NOMO-1 treated with DMSO at 0.1 percent for 48 hours (cell line): Measurements from ENCODE around the gene H2BK1.

ENCODE experiments used
- DNase-seq: peaks from one replicate; lab custom pipeline; 2025; ENCODE audit not compliant: unreplicated experiment; lab: John Stamatoyannopoulos, UW

The H2BK1 gene

DNA sequence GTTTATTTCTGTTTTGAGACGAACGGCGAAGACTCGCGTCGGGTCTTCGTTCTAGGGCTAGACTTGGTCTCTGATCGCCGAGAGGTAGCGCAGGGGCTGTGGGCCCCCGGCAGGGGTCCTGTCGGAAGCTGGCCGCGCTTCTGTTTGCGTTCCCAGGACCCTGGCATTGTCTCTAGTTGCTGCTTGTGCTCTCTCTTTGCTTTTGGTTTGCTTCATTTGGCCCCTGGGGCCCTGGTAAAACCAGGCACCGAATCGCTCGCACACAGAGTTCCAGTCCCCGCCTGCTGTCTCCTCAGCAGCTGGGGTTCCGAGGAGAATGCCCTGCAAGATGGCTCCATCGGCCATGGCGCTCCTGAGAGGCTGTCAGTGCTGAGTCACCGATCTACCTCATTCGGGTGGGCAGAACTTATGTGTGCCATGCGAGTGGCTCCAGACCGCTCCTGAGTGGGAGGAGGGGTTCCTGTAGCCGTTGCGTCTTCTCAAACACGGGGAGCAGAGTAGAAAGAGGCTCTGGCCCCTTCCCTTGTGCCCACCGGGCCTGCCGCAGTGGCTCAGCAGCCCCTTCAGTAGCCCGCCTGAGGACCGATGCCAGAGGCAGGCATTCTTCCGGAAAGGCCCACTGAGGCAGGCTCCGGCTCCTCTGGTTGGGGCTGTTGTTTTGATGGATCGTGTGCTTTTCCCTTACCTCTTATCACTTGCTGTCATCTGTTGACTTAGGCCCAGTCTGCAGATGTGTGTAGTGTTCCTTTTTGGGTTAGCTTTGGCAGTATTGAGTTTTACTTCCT is 22.8 kb upstream of the H2BK1 start:
- peak; percentile 33 for DNase-seq

DNA sequence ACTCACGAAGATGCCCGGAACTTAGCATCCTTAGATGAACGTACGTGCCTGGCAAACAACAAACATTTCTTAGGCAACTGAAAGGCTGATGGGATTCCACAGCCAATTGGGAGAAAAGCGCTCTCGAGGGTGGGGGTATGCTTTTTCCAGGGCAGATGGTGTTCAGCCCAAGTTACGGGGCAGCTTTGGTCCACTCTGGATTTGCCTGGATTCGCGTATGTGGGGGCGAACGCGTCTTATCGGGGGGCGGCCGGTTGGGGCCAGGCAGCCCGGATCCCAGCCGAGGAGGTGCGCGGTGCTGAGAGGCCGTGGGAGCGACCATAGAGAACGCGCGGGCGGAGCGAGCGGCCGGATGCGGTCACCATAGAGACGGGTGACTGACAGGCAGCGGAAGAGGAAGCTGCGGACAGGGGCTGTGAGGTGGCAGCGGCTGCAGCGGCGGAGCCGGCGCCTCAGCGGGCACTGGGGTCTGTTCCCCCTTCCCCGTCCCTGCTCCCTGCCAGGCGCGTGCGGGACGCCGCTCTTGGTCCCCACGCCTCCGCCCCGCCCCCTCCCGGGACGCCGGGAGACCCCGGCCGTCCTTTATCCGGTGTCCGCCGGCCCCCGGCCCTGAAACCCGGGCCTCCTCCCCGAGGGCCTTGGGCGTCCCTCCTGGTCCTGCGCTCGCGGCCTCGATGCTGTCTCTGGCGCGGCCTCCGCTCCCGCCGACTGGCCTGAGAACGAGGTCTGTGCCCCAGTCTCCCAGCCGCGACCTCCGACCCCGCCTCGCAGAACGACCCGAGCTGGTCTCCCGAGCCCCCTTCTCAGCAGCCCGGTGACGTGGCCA is 22.0 kb upstream of the H2BK1 start, which contains the start of gene CHPF2:
CHPF2 (plus strand) TSS at position 393 of the 826 bp plus-strand sequence. CDS start 1,529 bp downstream, outside the sequence.
- peak; percentile 74 for DNase-seq

DNA sequence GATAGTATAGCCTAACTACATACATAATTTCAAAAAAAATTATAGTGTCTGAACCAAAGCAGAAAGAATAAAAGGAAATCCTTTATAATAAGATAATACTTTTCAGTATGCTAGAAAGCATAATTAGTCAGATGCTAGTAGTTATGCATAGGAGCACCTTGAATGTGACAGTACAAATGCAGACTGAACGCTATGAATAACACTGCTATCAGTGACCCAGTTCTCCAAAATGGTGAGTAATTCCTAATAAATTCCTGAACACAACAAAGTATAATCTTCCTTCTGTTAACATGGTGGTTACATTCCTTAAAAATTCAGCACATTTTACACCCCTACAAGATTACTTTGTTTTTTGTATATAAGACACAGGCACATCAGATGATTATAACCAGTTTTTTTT is 20.8 kb upstream of the H2BK1 start:
- DNase-seq = no peak

DNA sequence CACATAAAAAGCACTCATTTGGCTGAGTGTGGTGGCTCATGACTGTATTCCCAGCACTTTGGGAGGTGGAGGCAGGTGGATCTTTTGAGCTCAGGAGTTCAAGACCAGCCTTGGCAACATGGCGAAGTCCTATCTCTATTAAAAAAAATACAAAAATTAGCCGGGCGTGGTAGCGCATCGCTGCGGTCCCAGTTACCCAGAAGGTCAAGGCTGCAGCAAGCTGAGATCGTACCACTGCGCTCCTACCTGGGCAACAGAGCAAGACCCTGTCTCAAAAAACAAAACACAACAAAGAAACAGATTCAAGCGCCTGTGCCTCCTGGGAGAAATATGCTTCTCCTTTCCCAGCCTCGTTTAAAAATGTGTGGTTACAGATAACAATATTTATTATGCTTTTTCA is 19.0 kb upstream of the H2BK1 start:
- DNase-seq = no peak

DNA sequence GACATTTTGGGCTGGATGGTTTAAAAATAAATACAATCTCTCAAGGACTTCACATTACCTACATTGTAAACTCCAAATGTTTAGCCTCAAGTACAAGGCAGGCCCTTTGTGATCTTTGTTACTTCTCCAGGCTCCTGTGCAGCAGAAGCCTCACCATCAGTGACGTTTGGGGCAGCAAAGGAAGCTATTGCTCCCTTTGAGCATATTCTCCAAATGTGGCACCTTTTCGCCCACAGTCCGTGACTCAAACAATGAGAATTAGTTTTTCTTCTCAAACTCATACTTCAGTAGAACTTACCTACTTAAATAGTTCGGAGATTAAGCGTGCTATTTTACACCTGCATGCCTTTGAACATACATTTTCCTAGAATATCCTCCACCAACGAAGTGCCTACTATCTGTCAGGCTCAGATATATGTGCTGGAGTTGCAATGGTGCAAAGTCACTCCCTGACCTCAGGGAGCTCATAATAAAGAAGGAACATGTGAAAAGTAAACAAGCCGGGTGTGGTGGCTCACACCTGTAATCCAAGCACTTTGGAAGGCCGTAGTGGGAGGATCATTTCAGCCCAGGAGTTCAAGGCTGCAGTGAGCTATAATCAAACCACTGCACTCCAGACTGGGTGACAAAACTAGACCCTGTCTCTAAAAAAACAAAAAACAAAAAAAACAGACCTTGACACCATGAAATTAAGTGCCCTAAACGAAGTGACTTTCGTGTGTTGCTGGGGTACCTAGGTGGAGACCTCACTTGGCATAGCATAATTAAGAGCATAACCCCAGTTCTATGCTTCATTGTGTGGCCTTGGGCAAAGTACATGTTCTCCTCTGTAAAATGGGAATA is 18.0 kb upstream of the H2BK1 start:
- DNase-seq = no peak

DNA sequence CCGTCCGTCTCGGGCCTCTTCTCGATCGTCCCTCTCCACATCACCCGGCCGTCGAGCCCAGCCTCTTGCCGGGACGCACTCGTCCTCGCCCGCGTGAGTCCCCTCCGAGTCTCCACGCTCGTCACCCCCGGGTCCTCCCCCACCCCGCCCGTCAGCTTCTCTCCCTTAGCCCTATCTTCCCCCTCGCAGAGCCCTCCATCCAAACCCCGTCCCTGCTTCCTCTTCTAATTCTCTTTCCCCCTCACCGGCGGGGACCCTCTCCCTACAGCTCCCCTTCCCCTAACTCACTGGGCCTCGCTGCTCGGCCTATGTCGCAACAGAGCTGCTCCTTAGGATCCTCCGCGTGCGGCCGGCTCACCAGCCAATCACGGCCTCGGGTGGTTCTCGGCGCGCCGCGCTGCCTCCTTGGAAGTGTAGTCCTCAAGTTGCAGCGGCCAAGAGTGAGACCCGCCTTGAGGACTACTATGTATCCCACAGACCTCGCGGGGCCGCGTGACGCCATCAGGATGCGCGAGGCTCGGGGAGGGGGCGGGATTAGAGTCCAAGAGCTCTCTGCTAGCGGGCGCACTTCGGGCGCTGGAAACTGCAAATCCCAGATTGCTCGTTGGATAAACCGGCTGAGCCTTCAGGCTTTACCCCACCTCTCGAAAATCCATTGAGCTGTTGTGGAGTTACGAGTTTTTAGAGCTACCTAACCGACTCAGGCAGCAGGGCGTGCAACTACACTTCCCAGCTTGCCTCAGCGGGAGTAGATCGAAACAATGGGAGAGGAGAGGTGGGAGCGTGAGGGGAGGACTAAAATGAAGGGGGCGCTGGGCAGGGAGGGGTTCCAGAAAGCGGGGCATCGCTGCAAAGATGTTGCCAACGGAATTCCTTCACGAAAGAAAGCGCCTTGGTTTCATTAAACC is 16.8 kb upstream of the H2BK1 start, which contains the start of gene ABCF2:
ABCF2 (minus strand) TSS at position 331 of the 908 bp plus-strand sequence. CDS start 747 bp downstream, outside the sequence.
- peak; percentile 74 for DNase-seq

DNA sequence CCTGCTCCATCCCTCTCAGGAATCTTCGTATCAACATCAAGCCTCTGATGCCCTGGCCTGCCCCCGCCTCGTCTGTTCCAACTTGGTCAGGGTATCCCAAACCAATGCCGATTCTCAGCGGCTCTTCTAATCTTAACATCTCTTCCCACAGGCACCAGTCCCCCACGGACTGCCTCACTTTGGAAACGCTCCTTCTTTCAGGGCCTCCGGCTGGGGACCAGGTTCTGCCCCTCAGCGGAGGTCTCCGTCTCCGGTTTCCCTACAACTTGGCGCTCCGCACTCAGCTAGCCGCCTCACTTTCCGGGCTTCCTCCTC is 16.2 kb upstream of the H2BK1 start:
- no peak for DNase-seq

DNA sequence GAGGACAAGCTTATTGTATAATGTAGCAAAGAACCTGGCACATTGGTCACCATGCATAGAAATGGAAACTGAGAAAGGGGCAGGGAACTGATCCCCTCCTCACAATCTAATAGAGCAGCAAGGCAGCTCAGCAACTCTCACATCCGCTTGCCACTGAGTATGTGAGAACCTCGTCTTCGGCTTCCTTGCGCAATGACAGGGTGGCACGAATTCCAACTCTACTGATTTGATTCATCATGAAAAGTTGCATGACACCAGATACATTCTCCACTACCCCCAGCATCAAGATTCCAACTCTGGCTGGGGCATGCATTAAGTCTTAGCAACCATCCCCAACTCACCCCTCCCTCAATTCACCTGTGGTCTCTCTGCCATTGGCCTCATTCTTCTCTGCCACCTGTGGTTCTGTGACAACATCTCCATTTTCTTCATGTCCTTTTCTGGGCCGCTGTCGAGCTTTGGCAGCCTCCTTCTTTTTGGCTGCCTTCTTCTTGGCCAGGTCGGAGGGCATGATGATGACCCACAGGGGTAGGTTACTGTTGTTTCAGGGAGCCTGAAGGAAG is 15.7 kb upstream of the H2BK1 start:
- peak; percentile 37 for DNase-seq

DNA sequence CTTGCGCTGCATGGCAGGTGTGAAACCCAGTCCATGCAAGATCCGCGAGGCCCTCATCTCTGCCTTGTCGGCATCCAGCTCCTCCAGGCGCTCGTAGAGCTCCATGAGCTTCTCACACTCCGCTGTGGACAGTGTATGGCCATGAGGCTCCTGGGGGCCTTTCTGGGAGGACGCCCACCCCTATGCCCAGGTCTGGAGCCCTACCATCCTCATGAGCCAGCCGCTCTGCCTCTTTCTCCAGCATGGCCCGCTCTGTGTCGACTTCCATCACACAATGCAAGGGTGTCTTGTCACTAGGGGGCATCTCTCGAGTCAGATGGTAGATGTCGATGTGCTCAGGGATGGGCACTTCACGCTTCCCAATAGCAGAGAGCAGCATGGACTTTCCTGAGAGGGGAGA is 13.4 kb upstream of the H2BK1 start:
- no peak for DNase-seq

DNA sequence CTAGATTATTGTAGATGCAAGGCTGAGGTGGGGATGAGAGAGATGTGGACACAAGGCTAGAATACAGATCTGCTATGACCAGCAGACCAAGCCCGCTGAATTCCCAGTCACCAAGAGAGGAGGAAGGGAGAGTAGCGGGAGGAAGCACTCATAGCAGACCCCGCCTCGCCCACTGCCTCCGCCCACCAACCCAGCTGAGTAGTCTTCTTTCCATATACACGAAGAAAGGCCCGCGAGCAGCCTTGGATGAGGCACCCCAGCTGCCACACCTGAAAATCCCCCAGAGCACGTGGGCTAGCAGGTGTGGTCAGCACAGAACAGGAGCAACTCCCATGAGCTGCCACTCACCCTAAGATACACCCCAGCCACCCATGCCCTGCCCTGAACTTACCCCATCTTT is 7.9 kb upstream of the H2BK1 start:
- DNase-seq = no peak

DNA sequence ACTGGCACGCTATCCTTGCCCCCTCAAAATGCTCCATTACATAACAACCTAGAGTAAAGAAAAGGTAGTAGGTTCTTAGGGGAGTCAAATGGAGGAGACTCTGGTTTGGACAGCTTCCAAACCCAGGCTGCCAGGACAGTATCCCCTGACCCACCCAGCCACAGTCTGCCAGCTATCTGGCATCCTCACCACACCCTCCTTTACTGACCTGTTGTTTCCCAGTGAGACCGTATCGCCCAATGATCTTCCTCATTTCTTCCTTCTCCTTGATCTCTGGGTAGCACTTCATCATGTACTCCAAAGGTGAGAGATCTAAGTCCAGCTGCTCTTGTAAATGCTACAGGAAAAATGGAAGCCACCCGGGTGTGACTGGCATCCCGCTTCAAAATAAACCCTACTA is 5.1 kb upstream of the H2BK1 start:
- no peak for DNase-seq

DNA sequence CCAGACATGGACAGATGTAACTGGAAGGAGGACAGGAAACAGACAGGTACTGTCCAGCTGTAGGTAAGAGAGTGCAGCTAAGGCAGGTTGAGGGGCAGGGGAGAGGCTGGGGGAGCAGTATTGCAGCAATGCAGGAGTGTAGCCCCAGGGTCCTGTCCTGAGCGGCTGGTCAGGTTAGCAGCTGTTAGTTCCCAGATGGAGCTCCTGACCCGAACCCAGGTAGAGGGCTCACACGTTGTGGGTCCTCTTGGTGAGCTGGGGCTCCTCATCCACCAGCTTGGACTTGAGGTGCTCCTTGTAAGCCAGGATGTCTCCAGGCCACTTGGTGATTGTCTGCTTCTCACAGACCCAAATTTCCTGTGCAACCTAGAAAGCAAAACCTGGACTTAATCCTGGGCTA is 3.5 kb upstream of the H2BK1 start:
- no peak for DNase-seq

DNA sequence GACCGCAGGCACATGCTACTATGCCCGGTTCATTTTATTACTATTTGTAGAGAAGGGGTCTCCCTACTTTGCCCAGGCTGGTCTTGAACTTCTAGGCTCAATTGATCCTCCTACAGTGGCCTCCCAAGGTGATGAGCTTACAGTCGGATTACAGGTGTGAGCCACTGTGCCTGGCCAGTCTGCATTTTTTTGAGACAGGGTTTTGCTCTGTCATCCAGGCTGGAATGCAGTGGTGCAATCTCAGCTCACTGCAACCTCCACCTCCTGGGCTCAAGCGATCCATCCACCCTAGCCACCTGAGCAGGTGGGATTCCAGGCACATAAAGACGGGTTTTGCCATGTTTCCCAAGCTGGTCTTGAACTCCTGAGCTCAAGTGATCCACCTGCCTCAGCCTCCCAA is 2.3 kb upstream of the H2BK1 start:
- DNase-seq = no peak

DNA sequence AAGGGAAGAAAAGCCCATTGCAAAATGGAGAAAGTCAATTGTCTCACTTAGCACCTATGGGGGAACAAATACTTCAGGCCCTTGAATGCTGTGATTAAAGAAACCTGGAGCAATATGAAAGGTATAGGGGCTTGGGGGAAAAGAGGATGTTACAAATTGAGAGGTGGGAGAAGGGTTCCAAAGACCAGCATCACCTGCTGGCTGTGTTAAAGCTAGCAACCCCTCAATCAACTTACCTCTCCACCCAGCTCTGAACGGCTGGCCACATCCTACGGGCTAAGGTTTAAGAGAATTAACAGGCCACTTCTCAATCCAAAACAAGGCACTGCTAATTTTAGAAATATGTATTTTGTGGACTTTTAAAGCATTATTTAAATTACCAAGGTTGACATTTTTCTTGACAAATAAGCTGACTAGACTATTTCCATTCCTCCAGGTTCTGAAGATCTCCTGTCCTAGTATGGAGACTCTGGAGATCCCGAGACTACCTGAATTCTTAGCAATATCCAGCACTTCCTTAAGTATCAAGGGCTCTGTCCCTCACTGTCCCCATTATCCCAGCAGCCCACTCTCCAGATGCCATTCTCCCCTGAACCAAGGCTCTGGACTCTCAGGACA is 976 bp upstream of the H2BK1 start:
- DNase-seq = no peak

DNA sequence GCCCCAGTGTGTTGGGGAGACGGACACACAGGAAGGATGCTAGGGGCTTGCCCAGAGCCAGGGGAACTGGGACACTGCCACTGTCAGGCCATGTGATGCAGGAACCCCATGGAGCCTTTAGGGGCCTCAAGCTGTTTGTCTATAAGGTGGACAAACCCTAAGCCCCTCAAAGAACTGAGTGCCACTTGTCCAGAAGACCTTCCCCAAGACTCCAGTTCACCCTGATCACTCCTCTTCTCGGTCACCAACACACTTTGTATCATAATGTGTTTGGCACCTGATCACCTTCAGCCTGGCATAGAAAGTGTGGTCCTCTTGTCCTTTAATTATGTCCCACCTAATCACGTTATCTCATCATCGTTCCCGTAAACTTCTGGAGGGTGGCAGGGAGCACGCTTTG is 700 bp downstream of the H2BK1 start:
- DNase-seq = no peak

DNA sequence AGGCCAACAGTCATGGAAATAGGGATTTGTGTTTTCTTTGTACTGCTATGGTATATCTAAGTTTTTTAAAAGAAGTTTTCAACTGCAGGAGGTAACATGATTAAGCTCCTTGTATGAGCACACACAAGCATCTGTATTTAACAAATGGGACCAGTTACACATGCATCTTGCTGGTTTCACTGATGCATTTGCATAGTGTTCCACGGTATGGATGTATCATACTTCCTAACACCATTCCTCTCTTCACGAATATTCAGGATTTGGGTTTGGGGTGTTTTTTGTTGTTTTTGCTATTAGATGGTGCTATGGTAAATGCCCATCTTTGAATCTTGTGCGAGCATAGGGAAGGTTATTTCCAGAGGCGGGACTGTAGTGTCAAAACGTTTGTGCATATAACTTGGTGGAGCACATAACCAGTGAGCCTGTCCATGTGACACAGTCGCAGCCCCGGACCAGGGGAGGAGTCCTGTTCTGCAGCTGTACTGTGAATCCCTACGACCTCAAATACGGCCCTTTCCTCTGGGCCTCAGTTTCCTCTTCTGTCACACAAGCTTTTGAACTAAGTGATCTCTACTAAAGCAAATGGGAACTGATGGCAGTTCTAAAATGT is 1.9 kb downstream of the H2BK1 start:
- no peak for DNase-seq

DNA sequence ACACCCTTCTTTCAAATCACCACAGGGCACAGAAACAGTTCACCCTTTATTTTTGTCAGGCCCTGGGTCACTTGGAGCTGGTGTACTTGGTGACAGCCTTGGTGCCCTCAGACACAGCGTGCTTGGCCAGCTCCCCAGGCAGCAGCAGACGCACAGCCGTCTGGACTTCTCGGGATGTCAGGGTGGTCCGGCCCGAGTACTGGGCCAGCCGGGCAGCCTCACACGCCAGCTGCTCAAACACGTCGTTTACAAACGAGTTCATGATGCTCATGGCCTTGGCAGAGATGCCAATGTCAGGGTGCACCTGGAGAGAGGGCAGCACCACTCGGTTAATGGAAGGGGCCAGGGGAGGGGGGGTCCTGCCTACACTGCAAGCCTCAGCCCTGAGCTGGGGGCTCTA is 2.5 kb downstream of the H2BK1 start:
- DNase-seq = no peak

DNA sequence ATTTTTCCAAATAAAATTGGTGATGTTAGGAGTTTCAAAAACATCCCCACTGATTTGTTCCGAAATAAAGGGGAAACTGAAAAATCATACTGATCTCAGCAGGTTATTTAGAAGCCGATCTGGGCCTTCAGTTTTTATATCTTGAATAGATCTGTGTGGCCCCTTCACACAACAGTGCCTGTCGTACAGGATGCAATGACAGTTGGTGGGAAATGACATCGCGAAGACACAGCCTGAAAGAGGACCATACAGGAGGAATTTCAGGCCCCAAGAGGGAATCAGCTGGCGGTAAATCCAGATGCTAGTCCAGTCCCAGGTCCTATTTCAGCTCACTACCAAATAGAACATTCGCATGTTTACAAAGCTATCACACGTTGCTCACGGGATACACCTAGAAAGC is 3.0 kb downstream of the H2BK1 start:
- no peak for DNase-seq

DNA sequence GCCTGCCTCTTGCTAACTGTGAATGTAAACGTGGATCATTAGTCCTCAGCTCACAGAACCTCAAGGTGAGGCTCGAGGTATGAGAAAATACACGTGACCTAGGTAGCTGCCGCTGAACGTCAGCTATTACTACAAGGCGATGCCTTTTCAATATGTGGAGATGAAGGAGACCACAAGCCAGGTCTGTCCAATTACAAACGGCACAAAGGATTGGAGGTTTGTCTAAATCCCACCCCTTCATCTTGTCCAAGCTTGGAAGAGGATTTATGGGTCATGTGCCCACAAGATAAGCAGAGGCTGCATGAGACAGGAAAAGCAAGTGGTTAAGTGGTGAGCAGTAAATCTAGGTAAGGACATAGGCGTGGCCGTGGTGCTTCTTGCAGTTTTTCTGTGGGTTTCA is 3.4 kb downstream of the H2BK1 start:
- DNase-seq = peak; percentile 47
